Natural killer cell treated with Interleukin-12 subunit alpha and Interleukin-12 subunit beta and Interleukin-15 and Interleukin-18, amount 100 ng/mL, for 72 hours (primary cell): ENCODE data around the gene PTPRN2. TPM values are rescaled to one million over a fixed set of nuclear protein-coding genes. Genes with fewer than 3 reads are reported as not detected.
"Not testable (repeated sequence)": the region's sequence is repeated elsewhere in the genome, so short reads cannot be mapped to it uniquely, and the experiment has no call there.

Experiments
- ATAC-seq, 2 donors: fragments of 150-1000 bp; cut with Tn5 transposase in 1 of 2; sonication (Bioruptor Pico), chemical (Tn5 transposase) in 1 of 2; 2 replicates each; pipeline ENCODE4 v1.10.0; 2021
- DNase-seq: peaks from one replicate; pipeline ENCODE4 v3.0.0; 2022; ENCODE audit warnings: low spot score
- H3K27ac Mint-ChIP-seq, 2 donors: 1 replicate in 1 of 2; 2 replicates in 1 of 2; pipeline ENCODE4 v1.8.0; 2022; ENCODE audit warnings: mixed read lengths in 2 of 2, mild to moderate bottlenecking in 1 of 2, moderate library complexity in 1 of 2
- H3K27me3 Mint-ChIP-seq, 2 donors: 1 replicate in 1 of 2; 2 replicates in 1 of 2; pipeline ENCODE4 v1.8.0; 2022; ENCODE audit warnings: mixed read lengths in 2 of 2
- H3K36me3 Mint-ChIP-seq: one replicate; pipeline ENCODE4 v1.8.0; 2022; ENCODE audit warnings: mixed read lengths
- H3K4me1 Mint-ChIP-seq, 2 donors: 1 replicate in 1 of 2; 2 replicates in 1 of 2; pipeline ENCODE4 v1.8.0; 2022; ENCODE audit warnings: low read depth in 2 of 2, mixed read lengths in 2 of 2, mild to moderate bottlenecking in 1 of 2
- H3K4me3 Mint-ChIP-seq: one replicate; pipeline ENCODE4 v1.8.0; 2022; ENCODE audit warnings: mixed read lengths
- H3K9me3 Mint-ChIP-seq: 2 replicates; pipeline ENCODE4 v1.8.0; 2022; ENCODE audit warnings: mixed read lengths
- total RNA-seq, 2 donors: library from RNA; stranded (reverse); gene quantifications; one replicate each; pipeline ENCODE4 v1.2.3, GENCODE V29; 2022

Gene PTPRN2
- total RNA-seq, 2 donors from 2014 or later, result 0.17 to 0.74 TPM

GRCh38 chr7:158428837-158429753, 158.5 kb downstream of the PTPRN2 start:
- Mint-ChIP-seq H3K27me3 (peaks cover 4 to 11% of the 10 kb centered on the region in 2 donors), H3K27ac (no peak overlapping the region), H3K4me1 (no peaks in the 10 kb centered on the region), H3K9me3 (no peaks in the 10 kb centered on the region), H3K4me3 (no peak overlapping the region), H3K36me3 (no peaks in the 10 kb centered on the region)
- ATAC-seq (peak; percentile 28 to 40), DNase-seq (no peak)

- H3K4me3 Mint-ChIP-seq, result no peak overlapping the region
- no peaks in the 10 kb centered on the region for H3K9me3 Mint-ChIP-seq
- DNase-seq, result no peak
- no peaks in the 10 kb centered on the region for H3K36me3 Mint-ChIP-seq
- no peaks in the 10 kb centered on the region for H3K4me1 Mint-ChIP-seq
- ATAC-seq, result no peak
- no peak overlapping the region for H3K27ac Mint-ChIP-seq
- peaks cover 4 to 7% of the 10 kb centered on the region in 2 donors for H3K27me3 Mint-ChIP-seq
Measured at GRCh38 chr7:158428131-158428836, 159.3 kb downstream of the PTPRN2 start.

GRCh38 chr7:158425676-158426075, 161.9 kb downstream of the PTPRN2 start:
- not testable (repeated sequence) for H3K27me3 Mint-ChIP-seq, DNase-seq, H3K4me1 Mint-ChIP-seq, H3K4me3 Mint-ChIP-seq, H3K9me3 Mint-ChIP-seq, H3K27ac Mint-ChIP-seq, ATAC-seq, H3K36me3 Mint-ChIP-seq

- Mint-ChIP-seq H3K27ac (no peak overlapping the region), H3K9me3 (no peaks in the 10 kb centered on the region), H3K27me3 (peaks cover 2 to 7% of the 10 kb centered on the region in 2 donors), H3K36me3 (no peaks in the 10 kb centered on the region), H3K4me3 (no peak overlapping the region), H3K4me1 (no peaks in the 10 kb centered on the region)
- DNase-seq (no peak), ATAC-seq (peak in 1 of 2 donors; percentile 20)
Measured at GRCh38 chr7:158424531-158424930, 163.1 kb downstream of the PTPRN2 start.

DNA sequence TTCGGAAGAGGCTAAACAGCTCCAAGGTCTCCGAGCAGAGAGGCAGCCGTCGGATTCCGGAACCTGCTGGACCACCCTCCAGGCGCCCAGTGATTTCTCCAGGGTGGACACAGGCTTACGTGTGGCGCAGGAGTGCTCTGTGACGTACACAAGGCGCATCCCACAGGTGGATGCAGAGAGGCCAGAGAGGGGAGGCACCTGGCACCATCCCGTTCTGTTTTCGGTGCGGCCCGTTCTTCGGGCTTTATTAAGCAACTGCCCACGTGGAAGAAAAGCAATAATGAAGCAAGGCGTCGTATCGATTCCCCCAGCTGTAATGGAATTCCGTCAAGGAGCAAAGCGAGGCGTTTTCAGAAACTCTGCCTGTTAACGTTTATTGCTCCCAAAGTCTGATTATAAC, 163.6 kb downstream of the PTPRN2 start:
- ATAC-seq (no peak), DNase-seq (no peak)
- H3K4me3 Mint-ChIP-seq, result no peak overlapping the region
- H3K9me3 Mint-ChIP-seq, result no peaks in the 10 kb centered on the region
- no peaks in the 10 kb centered on the region for H3K4me1 Mint-ChIP-seq
- no peak overlapping the region for H3K27ac Mint-ChIP-seq
- H3K36me3 Mint-ChIP-seq, result no peaks in the 10 kb centered on the region
- peaks cover 2 to 7% of the 10 kb centered on the region in 2 donors for H3K27me3 Mint-ChIP-seq

- Mint-ChIP-seq H3K4me3 (no peak overlapping the region), H3K4me1 (no peaks in the 10 kb centered on the region), H3K27me3 (peaks cover 2 to 7% of the 10 kb centered on the region in 2 donors), H3K9me3 (peaks cover 4% of the 10 kb centered on the region), H3K27ac (no peak overlapping the region), H3K36me3 (peaks cover 5% of the 10 kb centered on the region)
- no peak for DNase-seq
- no peak for ATAC-seq
Measured at GRCh38 chr7:158422887-158423560, 164.6 kb downstream of the PTPRN2 start.

GRCh38 chr7:158422196-158422886, 165.3 kb downstream of the PTPRN2 start:
- peaks cover 7% of the 10 kb centered on the region for H3K9me3 Mint-ChIP-seq
- no peak for ATAC-seq
- no peak overlapping the region for H3K27ac Mint-ChIP-seq
- no peaks in the 10 kb centered on the region for H3K4me1 Mint-ChIP-seq
- peaks cover 2 to 7% of the 10 kb centered on the region in 2 donors for H3K27me3 Mint-ChIP-seq
- peaks cover 6% of the 10 kb centered on the region for H3K36me3 Mint-ChIP-seq
- H3K4me3 Mint-ChIP-seq, result no peak overlapping the region
- DNase-seq, result no peak

DNA sequence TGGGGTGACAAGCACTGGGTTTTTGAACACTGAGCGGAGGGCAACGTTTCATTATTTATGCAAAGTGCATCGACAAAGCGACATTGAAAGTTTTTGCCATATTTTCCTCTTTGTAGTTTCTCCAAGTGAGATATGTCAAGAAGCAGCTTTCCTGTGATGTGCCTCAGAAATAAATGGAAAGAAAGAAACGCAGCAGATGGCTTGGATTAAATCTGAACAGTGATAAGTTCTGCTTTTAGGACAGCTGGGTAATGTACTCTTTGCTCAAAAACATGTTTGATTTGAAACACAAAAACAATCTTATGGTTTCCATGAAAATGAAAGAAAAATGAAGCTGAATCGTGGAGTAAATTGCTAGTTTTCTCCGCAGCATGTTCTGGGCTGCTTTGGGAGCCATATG, 166.3 kb downstream of the PTPRN2 start:
- no peak overlapping the region for H3K27ac Mint-ChIP-seq
- DNase-seq, result no peak
- no peak overlapping the region for H3K4me3 Mint-ChIP-seq
- no peaks in the 10 kb centered on the region for H3K4me1 Mint-ChIP-seq
- peaks cover 7% of the 10 kb centered on the region for H3K9me3 Mint-ChIP-seq
- H3K27me3 Mint-ChIP-seq, result peaks cover 2 to 7% of the 10 kb centered on the region in 2 donors
- no peak for ATAC-seq
- peaks cover 6% of the 10 kb centered on the region for H3K36me3 Mint-ChIP-seq

DNA sequence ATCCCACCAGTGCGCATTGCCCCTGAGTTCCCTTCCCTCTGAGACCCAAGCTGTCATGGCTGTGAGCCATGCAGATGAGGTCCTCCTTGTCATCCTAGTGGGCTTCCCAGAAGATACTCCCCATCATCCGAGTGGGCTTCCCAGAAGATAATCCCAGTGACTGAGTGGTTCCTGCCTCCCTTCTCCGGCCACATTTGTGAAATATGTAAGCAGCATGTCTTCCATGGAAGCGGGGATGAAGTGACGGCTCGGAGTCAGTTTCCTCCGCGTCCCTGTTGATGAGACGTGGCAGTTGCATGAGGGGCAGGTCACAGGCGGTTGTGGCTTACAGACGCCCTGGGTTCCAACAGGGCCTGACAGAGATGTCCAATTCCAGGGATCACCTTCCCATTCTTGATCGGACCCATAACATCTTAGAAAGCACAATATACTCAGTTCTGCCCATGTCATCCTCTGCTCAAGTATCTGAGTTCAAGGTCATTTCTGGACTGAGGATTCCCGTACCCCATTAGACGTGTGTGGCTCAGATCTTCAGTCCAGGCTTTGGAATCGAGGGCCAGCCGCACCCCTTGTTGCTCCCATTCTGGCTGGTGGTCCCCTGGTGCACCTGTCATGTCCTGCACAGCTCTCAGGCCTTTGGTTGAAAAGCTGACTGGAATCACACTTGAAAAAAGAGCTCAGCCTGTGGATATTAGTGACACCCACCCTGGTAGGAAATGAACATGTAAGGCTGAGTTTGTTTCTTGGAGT, 166.9 kb downstream of the PTPRN2 start:
- Mint-ChIP-seq H3K9me3 (peaks cover 7% of the 10 kb centered on the region), H3K27me3 (peaks cover 2 to 7% of the 10 kb centered on the region in 2 donors), H3K4me3 (no peak overlapping the region), H3K36me3 (peaks cover 6% of the 10 kb centered on the region), H3K4me1 (no peaks in the 10 kb centered on the region), H3K27ac (no peak overlapping the region)
- no peak for ATAC-seq
- no peak for DNase-seq

GRCh38 chr7:158419238-158419785, 168.3 kb downstream of the PTPRN2 start:
- H3K9me3 Mint-ChIP-seq, result peaks cover 7% of the 10 kb centered on the region
- no peak overlapping the region for H3K4me3 Mint-ChIP-seq
- no peak overlapping the region for H3K27ac Mint-ChIP-seq

GRCh38 chr7:158418395-158418794, 169.2 kb downstream of the PTPRN2 start:
- not testable (repeated sequence) for H3K27ac Mint-ChIP-seq, H3K9me3 Mint-ChIP-seq, DNase-seq, H3K4me3 Mint-ChIP-seq, H3K36me3 Mint-ChIP-seq, H3K4me1 Mint-ChIP-seq, ATAC-seq, H3K27me3 Mint-ChIP-seq

More at GRCh38 chr7:158419238-158419785, 168.3 kb downstream of the PTPRN2 start:
- ATAC-seq (no peak), DNase-seq (no peak)
- Mint-ChIP-seq H3K27me3 (peaks cover 2 to 7% of the 10 kb centered on the region in 2 donors), H3K36me3 (peaks cover 6% of the 10 kb centered on the region), H3K4me1 (no peaks in the 10 kb centered on the region)

DNA sequence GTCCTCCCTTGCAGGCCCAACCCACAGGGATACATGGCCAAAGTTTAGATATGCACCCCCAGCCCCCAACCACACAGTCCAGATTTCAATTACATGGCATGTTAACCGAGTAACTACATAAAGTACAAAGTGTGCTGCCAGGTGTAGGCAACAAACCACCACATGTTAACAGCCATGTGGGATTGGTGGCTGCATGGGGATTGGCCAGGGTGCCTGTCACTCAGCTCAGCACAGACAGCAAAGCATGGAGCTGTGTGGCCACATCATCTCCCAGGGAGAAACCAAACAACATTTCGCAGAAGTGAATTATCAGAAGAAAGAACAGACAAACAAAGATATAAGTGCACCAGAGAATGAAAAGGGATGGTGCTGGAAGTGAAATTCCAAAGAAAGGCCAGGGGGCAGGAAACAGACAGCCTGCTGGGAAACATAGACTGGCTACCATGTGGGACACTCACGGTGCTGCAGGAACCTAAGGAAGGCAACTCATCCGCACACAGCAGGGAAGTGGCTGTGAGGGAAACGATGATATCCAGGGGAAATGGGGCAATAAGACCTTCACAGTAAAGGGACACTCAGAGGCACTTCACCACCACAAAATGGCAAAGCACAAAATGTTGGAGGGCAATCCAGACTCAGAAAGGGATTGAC, 171.2 kb downstream of the PTPRN2 start:
- peaks cover 6% of the 10 kb centered on the region for H3K36me3 Mint-ChIP-seq
- H3K9me3 Mint-ChIP-seq, result peaks cover 7% of the 10 kb centered on the region
- ATAC-seq, result no peak
- DNase-seq, result no peak
- no peak overlapping the region for H3K4me3 Mint-ChIP-seq
- peaks cover 0 to 2% of the 10 kb centered on the region in 2 donors for H3K27me3 Mint-ChIP-seq
- no peaks in the 10 kb centered on the region for H3K4me1 Mint-ChIP-seq
- no peak overlapping the region for H3K27ac Mint-ChIP-seq
